Psoas muscle (tissue), 8 donors: ENCODE data around the gene SCNN1G. TPM values are rescaled to one million over a fixed set of nuclear protein-coding genes. Genes with fewer than 3 reads are reported as not detected.

Source experiments
- ATAC-seq, 4 donors: fragments of 200-7000 bp; cut with Tn5 transposase; one replicate each; pipeline ENCODE4 v1.9.1; 2020; ENCODE audit warnings: moderate library complexity in 3 of 4, mild to moderate bottlenecking in 2 of 4
- DNase-seq, 2 donors: peaks; one replicate each; pipeline ENCODE4 v3.0.0-alpha.2; 2020
- H3K27ac ChIP-seq: fragments of 200-600 bp; one replicate; pipeline ENCODE4 v1.8.0; 2022
- H3K27me3 ChIP-seq, 3 donors: fragments of 200-600 bp in 1 of 3; one replicate each; pipeline versions ENCODE4 v1.6.1 to v1.8.0; 2013 to 2022; ENCODE audit warnings: low read length in 2 of 3, mild to moderate bottlenecking in 2 of 3, moderate library complexity in 1 of 3; ENCODE audit not compliant: insufficient read depth in 3 of 3
- H3K36me3 ChIP-seq, 2 donors: fragments of 200-600 bp in 1 of 2; one replicate each; pipeline versions ENCODE4 v1.6.1 to v1.8.0; 2013 to 2022; ENCODE audit warnings: low read depth in 1 of 2, mild to moderate bottlenecking in 1 of 2, moderate library complexity in 1 of 2; ENCODE audit not compliant: insufficient read depth in 1 of 2
- H3K4me1 ChIP-seq: fragments of 200-600 bp; one replicate; pipeline ENCODE4 v1.8.0; 2022
- H3K4me3 ChIP-seq: fragments of 200-600 bp; one replicate; pipeline ENCODE4 v1.8.0; 2022; ENCODE audit warnings: mild to moderate bottlenecking
- H3K9me3 ChIP-seq: fragments of 200-600 bp; one replicate; pipeline ENCODE4 v1.8.0; 2022
- WGBS, 3 donors: extraction: QIAGEN DNeasy Blood & Tissue Kit; methylation state at CpG; one replicate each; pipeline versions ENCODE4 v1.1.6 to v1.1.7; 2013; 5-methylcytosine and 5-hydroxymethylcytosine counted together
- intact Hi-C, 2 donors: fragments of 100-400 bp; cut with DNase I; formaldehyde crosslinking; loops; one replicate each; pipeline versions ENCODE4 v1.11.0 to v1.14.2; 2022
- polyA plus RNA-seq, 3 donors: library from polyadenylated mRNA; stranded (reverse); fragments of 200-250 nt; gene quantifications; one replicate each; pipeline ENCODE4 v1.2.3, GENCODE V29; 2013
- total RNA-seq, 4 donors: library from RNA; stranded (reverse); fragmentation: NEBNext Ultra II Directional in 2 of 4; extraction: Animal tissue kit (Norgen Biotek cat#: 25700) in 2 of 4; gene quantifications; one replicate each; pipeline versions ENCODE4 v1.2.1 to v1.2.4, GENCODE V29; 2021 to 2023
- TF ChIP-seq, protein P1 (sequence below): fragments of 200-600 bp; IDR thresholded peaks from one replicate; pipeline ENCODE4 v1.8.0; 2022; ENCODE audit warnings: antibody characterized with exemption
- donor health status: healthy with polysubstance abuse.
- donor health status: DM: no; HTN: no; CAD: no; lungs with moderate emphysema.
- donor health status: Bipolar disorder and iron deficiency.
- donor health status: healthy.
- donor health status: DM: yes; HTN: yes; CAD: no.
- donor health status: DM: no; HTN: no; CAD: no.
- donor health status: DM: no; HTN: no; CAD: no.
- donor health status: DM: yes; HTN: yes; CAD: no.

Gene SCNN1G
- total and polyA plus RNA-seq, 7 donors = 0.01 to 0.08 TPM; not detected in 5

DNA sequence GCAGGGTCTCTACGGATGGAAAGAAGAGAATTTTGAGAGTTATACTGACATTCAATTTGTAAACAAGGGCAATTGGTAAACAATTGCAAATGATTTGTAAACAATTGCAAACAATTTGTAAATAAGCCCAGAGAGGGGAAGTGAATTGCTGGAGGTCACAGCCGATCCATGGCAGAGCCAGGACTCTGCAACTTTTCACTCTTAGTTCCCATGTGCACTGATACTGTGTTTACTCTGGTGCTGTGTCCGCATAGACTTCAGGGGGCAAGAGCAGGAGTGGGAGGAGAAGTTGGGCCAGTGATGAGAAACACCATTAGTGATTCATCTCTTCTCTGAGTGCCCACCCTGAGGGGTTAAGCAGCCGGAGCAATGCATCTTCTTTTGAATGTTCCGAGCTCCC is 14.0 kb downstream of the SCNN1G start:
- intact Hi-C loops = no loop called here
- Histone ChIP-seq H3K4me1 (peaks cover 9% of the 10 kb centered on the region), H3K36me3 (no peaks in the 10 kb centered on the region), H3K27ac (no peak overlapping the region), H3K9me3 (no peaks in the 10 kb centered on the region), H3K4me3 (no peak overlapping the region), H3K27me3 (no peaks in the 10 kb centered on the region)
- WGBS, 3 donors = 77 to 86% (median 79%) methylated on average over 5 of the region's 5 CpGs
- ATAC-seq (no peak), DNase-seq (no peak)
- TF ChIP-seq, protein P1, sequence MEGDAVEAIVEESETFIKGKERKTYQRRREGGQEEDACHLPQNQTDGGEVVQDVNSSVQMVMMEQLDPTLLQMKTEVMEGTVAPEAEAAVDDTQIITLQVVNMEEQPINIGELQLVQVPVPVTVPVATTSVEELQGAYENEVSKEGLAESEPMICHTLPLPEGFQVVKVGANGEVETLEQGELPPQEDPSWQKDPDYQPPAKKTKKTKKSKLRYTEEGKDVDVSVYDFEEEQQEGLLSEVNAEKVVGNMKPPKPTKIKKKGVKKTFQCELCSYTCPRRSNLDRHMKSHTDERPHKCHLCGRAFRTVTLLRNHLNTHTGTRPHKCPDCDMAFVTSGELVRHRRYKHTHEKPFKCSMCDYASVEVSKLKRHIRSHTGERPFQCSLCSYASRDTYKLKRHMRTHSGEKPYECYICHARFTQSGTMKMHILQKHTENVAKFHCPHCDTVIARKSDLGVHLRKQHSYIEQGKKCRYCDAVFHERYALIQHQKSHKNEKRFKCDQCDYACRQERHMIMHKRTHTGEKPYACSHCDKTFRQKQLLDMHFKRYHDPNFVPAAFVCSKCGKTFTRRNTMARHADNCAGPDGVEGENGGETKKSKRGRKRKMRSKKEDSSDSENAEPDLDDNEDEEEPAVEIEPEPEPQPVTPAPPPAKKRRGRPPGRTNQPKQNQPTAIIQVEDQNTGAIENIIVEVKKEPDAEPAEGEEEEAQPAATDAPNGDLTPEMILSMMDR = no peak

DNA sequence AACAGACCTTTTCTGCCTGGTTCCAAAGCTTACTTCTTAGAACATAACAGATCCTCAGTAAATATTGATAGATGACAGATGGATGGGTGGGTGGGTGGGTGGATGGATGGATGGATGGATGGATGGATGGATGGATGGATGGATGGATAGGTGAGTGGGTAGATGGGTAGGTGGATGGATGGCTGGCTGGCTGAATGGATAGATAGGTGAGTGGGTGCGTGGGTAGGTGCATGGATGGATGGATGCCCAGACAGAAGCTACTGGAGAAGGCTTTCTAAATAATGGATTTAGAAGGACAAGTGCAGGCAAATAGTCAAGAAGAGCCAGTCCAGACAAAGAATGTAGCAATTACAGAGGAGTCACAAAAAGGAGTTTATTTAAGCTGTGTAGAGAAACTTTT is 19.6 kb downstream of the SCNN1G start:
- DNase-seq = no peak
- H3K9me3 ChIP-seq = no peaks in the 10 kb centered on the region
- no peaks in the 10 kb centered on the region for H3K4me1 ChIP-seq
- no peak overlapping the region for H3K4me3 ChIP-seq
- no peak overlapping the region for H3K27ac ChIP-seq
- TF ChIP-seq, protein P1 = no peak
- H3K27me3 ChIP-seq = no peaks in the 10 kb centered on the region
- no peaks in the 10 kb centered on the region for H3K36me3 ChIP-seq
- ATAC-seq = no peak
- WGBS, 3 donors = 70 to 83% (median 70%) methylated on average over 1 of the region's 1 CpG
- intact Hi-C loops = no loop called here

DNA sequence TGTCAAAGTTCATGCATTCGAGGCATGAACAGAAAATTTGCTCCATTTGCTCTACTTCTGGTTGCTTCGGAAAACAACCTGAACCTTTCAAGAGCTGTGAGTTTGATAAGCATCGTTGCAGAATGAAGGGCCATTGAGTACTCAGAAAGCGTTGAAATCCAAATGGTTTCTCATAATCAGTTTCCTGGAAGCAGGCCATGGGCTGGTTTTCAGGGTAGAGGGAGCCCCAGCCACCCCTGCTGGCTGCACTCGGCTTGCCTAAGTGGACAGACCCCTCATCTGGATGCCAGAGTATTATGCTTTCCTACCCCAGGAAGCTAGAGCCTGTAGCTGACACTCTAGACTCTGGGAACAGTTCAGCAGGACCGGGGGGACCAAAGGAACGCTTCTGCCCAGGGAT is 24.4 kb downstream of the SCNN1G start:
- Histone ChIP-seq H3K4me1 (no peaks in the 10 kb centered on the region), H3K4me3 (no peak overlapping the region), H3K27me3 (no peaks in the 10 kb centered on the region), H3K27ac (no peak overlapping the region), H3K9me3 (no peaks in the 10 kb centered on the region), H3K36me3 (no peaks in the 10 kb centered on the region)
- TF ChIP-seq, protein P1 = no peak
- intact Hi-C loops = no loop called here
- DNase-seq (no peak), ATAC-seq (no peak)
- WGBS, 3 donors = 65 to 70% (median 69%) methylated on average over 7 of the region's 7 CpGs

DNA sequence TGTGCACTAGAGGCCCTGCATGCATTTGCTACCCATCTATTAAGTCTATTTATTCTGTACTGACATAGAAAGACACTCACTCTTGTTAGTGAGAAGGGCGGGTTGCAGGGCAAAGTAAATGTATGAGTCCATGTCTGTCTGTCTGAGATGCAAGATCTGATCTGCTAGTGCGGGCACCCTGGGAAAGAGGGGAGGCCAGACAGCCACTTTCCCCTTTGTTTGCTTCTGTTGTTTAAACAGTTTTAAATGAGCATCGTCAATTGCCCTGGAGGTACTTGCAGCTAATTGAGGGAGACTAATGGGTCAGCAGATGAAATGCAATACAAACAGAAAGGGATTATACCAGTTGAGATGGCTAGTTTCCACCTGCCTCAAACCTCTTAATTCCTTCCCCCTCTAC is 24.9 kb downstream of the SCNN1G start:
- no peaks in the 10 kb centered on the region for H3K4me1 ChIP-seq
- no peaks in the 10 kb centered on the region for H3K36me3 ChIP-seq
- 58 to 65% (median 62%) methylated on average over 3 of the region's 3 CpGs for whole genome bisulfite sequencing, 3 donors
- intact Hi-C loops = no loop called here
- no peaks in the 10 kb centered on the region for H3K9me3 ChIP-seq
- DNase-seq (no peak), ATAC-seq (no peak)
- H3K4me3 ChIP-seq = no peak overlapping the region
- H3K27me3 ChIP-seq = no peaks in the 10 kb centered on the region
- TF ChIP-seq, protein P1 = no peak
- H3K27ac ChIP-seq = no peak overlapping the region

DNA sequence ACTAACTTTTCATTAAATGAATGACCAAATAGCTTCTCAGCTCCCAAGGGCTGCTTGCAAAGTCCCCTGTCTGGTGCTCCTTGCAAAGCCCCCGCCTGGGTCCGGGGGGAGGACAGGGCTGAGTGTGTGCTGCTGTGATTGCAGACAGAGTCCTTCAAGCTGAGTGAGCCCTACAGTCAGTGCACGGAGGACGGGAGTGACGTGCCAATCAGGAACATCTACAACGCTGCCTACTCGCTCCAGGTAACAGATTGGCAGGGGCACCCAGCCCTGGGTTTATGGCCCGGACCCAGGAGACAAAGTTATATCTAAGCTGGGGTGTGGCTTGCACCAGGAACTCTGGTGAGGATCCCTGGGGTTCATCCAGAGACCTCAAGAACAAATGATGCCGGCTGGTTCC is 27.1 kb downstream of the SCNN1G start:
- no peak for ATAC-seq
- peaks cover 0 to 3% (median 0%) of the 10 kb centered on the region in 3 donors for H3K27me3 ChIP-seq

More for the DNA sequence above, 27.1 kb downstream of the SCNN1G start:
- no peaks in the 10 kb centered on the region for H3K9me3 ChIP-seq
- no peak overlapping the region for H3K27ac ChIP-seq
- H3K4me3 ChIP-seq = no peak overlapping the region
- intact Hi-C loops = no loop called here
- TF ChIP-seq, protein P1 = no peak
- no peaks in the 10 kb centered on the region for H3K36me3 ChIP-seq
- H3K4me1 ChIP-seq = no peaks in the 10 kb centered on the region
- DNase-seq = no peak
- 78 to 83% (median 80%) methylated on average over 9 of the region's 9 CpGs for WGBS, 3 donors
